Lower lobe of right lung (tissue), 2 donors: Measurements from ENCODE around the gene STIM1. TPM values are rescaled to one million over a fixed set of nuclear protein-coding genes. Genes with fewer than 3 reads are reported as not detected.
"Not testable (repeated sequence)": the region's sequence is repeated elsewhere in the genome, so short reads cannot be mapped to it uniquely, and the experiment has no call there.

ENCODE experiments used
- ATAC-seq, 2 donors: fragments of 200-7000 bp; cut with Tn5 transposase; one replicate each; pipeline ENCODE4 v1.9.1; 2020 to 2022; ENCODE audit warnings: mild to moderate bottlenecking in 2 of 2, moderate library complexity in 2 of 2
- DNase-seq: peaks from one replicate; pipeline ENCODE4 v3.0.0-alpha.2; 2020
- H3K27ac ChIP-seq: fragments of 200-600 bp; one replicate; pipeline ENCODE4 v1.8.0; 2022
- H3K27me3 ChIP-seq: fragments of 200-600 bp; one replicate; pipeline ENCODE4 v1.8.0; 2022; ENCODE audit warnings: low read depth
- H3K36me3 ChIP-seq: fragments of 200-600 bp; one replicate; pipeline ENCODE4 v1.8.0; 2022; ENCODE audit warnings: mild to moderate bottlenecking
- H3K4me1 ChIP-seq: fragments of 200-600 bp; one replicate; pipeline ENCODE4 v1.8.0; 2022
- H3K4me3 ChIP-seq: fragments of 200-600 bp; one replicate; pipeline ENCODE4 v1.8.0; 2022; ENCODE audit warnings: mild to moderate bottlenecking
- H3K9me3 ChIP-seq: fragments of 200-600 bp; one replicate; pipeline ENCODE4 v1.8.0; 2022
- CTCF ChIP-seq: fragments of 200-600 bp; IDR thresholded peaks from one replicate; pipeline ENCODE4 v1.8.0; 2022; ENCODE audit warnings: antibody characterized with exemption, mild to moderate bottlenecking
- intact Hi-C: fragments of 100-400 bp; cut with DNase I; formaldehyde crosslinking; loops from one replicate; pipeline ENCODE4 v1.11.0; 2022
- total RNA-seq: library from RNA; stranded (reverse); fragmentation: NEBNext Ultra II Directional; extraction: Animal tissue kit (Norgen Biotek cat#: 25700); gene quantifications from one replicate; pipeline ENCODE4 v1.2.1, GENCODE V29; 2021
- donor health status: DM: no; HTN: yes; CAD: no; lungs with severe emphysema.

STIM1 gene
- total RNA-seq, 1 donor from 2014 or later: 59.5 TPM

DNA sequence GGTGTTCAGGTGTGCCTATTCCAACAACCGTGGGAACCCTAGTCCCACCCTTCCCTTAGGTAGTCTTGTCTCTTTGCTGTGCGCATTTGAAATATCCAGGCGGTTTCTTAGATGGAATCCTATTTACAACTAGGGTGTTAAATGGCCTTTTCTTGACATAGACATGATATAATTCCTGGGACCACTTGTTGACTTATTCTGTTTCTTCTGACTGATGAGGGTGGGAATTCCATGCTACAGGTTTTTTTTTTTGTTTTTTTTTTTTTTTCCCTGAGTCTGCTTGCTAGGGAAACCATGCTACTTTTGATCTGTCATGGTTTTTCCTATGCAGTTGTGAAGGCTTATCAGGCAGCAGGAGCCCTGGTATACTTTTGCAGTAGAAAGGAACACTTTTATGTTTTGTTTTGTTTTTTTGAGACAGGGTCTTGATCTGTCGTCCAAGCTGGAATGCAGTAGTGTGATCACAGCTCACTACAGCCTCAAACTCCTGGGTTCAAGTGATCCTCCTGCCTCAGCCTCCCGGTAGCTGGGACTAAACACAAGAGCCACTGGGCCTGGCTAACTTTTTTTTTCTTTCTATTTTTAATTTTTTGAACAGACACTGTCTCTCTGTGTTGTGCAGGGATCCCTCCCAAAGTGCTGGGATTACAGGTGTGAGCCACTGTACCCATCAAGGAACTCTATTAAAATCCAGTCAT is 1.5 kb downstream of the STIM1 start:
- intact Hi-C loops: loop anchor here (5.0 kb wide), 1 partner anchor 205 kb away; no protein-coding TSS in a partner anchor
- peaks cover 72% of the 10 kb centered on the region for H3K4me1 ChIP-seq
- no peaks in the 10 kb centered on the region for H3K9me3 ChIP-seq
- peak overlapping the region; percentile 96 for H3K27ac ChIP-seq
- no peaks in the 10 kb centered on the region for H3K36me3 ChIP-seq
- DNase-seq (no peak), ATAC-seq (no peak)
- no peak for TF ChIP-seq CTCF
- H3K27me3 ChIP-seq: no peaks in the 10 kb centered on the region
- peak overlapping the region; percentile 92 for H3K4me3 ChIP-seq

GRCh38 chr11:3857628-3858027 is 2.2 kb downstream of the STIM1 start:
- H3K4me3 ChIP-seq: peak overlapping the region; percentile 92
- no peaks in the 10 kb centered on the region for H3K36me3 ChIP-seq
- ATAC-seq (no peak), DNase-seq (no peak)
- no peaks in the 10 kb centered on the region for H3K9me3 ChIP-seq
- no peak overlapping the region for H3K27ac ChIP-seq
- no peak for TF ChIP-seq CTCF
- H3K4me1 ChIP-seq: peaks cover 76% of the 10 kb centered on the region
- intact Hi-C loops: loop anchor here (5.0 kb wide), 1 partner anchor 205 kb away; no protein-coding TSS in a partner anchor
- H3K27me3 ChIP-seq: no peaks in the 10 kb centered on the region

- H3K27me3 ChIP-seq: no peaks in the 10 kb centered on the region
- peak overlapping the region; percentile 4 for H3K4me3 ChIP-seq
- intact Hi-C loops: loop anchor here (5.0 kb wide), 1 partner anchor 203 kb away; no protein-coding TSS in a partner anchor
- H3K27ac ChIP-seq: no peak overlapping the region
- ATAC-seq (no peak), DNase-seq (no peak)
- no peak for TF ChIP-seq CTCF
- no peaks in the 10 kb centered on the region for H3K36me3 ChIP-seq
- peaks cover 69% of the 10 kb centered on the region for H3K4me1 ChIP-seq
- no peaks in the 10 kb centered on the region for H3K9me3 ChIP-seq
Measured at GRCh38 chr11:3859373-3859881, 4.0 kb downstream of the STIM1 start.

DNA sequence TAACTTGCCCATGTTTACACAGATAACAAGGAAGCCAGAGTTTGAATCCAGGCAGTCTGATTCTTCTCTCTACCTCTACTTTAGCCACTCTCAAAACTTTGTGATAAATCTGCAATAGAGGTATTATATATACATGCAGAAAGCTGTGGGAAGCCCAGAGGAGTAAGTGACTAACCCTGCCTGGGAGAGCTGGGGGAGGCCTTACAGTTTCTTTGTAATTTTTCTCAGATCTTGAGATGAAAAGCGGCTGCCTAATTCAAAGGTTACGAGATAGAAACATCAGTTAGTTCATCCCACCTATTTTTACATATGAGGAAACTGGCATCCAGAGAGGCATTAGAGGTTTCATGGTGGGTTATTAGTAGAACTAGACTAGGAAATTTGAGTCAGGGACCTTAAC is 4.9 kb downstream of the STIM1 start:
- no peak for TF ChIP-seq CTCF
- Histone ChIP-seq H3K27ac (no peak overlapping the region), H3K27me3 (no peaks in the 10 kb centered on the region), H3K36me3 (no peaks in the 10 kb centered on the region), H3K9me3 (no peaks in the 10 kb centered on the region), H3K4me1 (peaks cover 75% of the 10 kb centered on the region), H3K4me3 (no peak overlapping the region)
- no peak for DNase-seq
- no peak for ATAC-seq
- intact Hi-C loops: no loop called here

GRCh38 chr11:3860898-3861393 is 5.5 kb downstream of the STIM1 start:
- ATAC-seq: peak in 1 of 2 donors; percentile 22
- H3K27me3 ChIP-seq, H3K9me3 ChIP-seq, H3K36me3 ChIP-seq, DNase-seq, H3K4me3 ChIP-seq, H3K27ac ChIP-seq, intact Hi-C loops: not testable (repeated sequence)
- peaks cover 80% of the 10 kb centered on the region for H3K4me1 ChIP-seq

DNA sequence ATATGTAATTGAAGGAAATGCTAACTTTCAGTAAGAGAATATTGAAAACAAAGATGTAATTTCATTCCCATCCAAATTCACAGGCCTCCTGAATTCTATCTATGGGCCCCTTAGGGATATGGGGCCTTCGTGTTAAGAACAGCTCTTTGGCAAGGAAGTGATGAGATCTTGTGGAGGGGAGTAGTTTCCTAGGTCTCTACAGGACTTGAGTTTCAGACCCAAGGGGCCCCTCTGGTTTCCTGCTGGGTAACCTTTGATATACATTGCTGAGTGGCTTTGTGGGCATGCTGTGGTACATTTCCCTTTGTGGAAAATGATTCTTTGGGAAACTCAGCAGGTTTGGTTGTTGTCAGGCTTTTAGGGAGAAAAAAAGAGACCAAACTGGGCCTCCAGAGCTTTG is 6.2 kb downstream of the STIM1 start:
- no peaks in the 10 kb centered on the region for H3K27me3 ChIP-seq
- H3K9me3 ChIP-seq: no peaks in the 10 kb centered on the region
- DNase-seq: no peak
- intact Hi-C loops: no loop called here
- H3K36me3 ChIP-seq: no peaks in the 10 kb centered on the region
- H3K27ac ChIP-seq: no peak overlapping the region
- no peak for ATAC-seq
- TF ChIP-seq CTCF: no peak
- no peak overlapping the region for H3K4me3 ChIP-seq
- H3K4me1 ChIP-seq: peaks cover 81% of the 10 kb centered on the region
